ENCODE data around the gene RAB27B.

RAB27B gene

GRCh38 chr18:54899500-54899899 is 71.2 kb downstream of the RAB27B start:
- no peak for TF ChIP-seq CTCF (IDR thresholded peaks at IDR 0.05; ENCODE audit: low read depth, low read length)

GRCh38 chr18:54900290-54900689 is 72.0 kb downstream of the RAB27B start:
- H3K4me3 ChIP-seq (replicated peaks in 1 of 2; ENCODE audit: low read depth in 2 of 2, low read length in 2 of 2), result no peak overlapping the region
- DNase-seq (ENCODE audit: low read depth in 2 of 2), result no peak
- TF ChIP-seq CTCF (IDR thresholded peaks at IDR 0.05; ENCODE audit: low read depth, low read length), result no peak

More at GRCh38 chr18:54899500-54899899, 71.2 kb downstream of the RAB27B start:
- no peak for DNase-seq (ENCODE audit: low read depth in 2 of 2)
- H3K4me3 ChIP-seq (replicated peaks in 1 of 2; ENCODE audit: low read depth in 2 of 2, low read length in 2 of 2), result no peak overlapping the region

GRCh38 chr18:54904581-54904980 is 76.3 kb downstream of the RAB27B start:
- no peak for TF ChIP-seq CTCF (IDR thresholded peaks at IDR 0.05; ENCODE audit: low read depth, low read length)
- no peak overlapping the region for H3K4me3 ChIP-seq (replicated peaks in 1 of 2; ENCODE audit: low read depth in 2 of 2, low read length in 2 of 2)
- no peak for DNase-seq (ENCODE audit: low read depth in 2 of 2)

GRCh38 chr18:54905629-54906028 is 77.4 kb downstream of the RAB27B start:
- no peak for TF ChIP-seq CTCF (IDR thresholded peaks at IDR 0.05; ENCODE audit: low read depth, low read length)
- DNase-seq (ENCODE audit: low read depth in 2 of 2), result no peak
- H3K4me3 ChIP-seq (replicated peaks in 1 of 2; ENCODE audit: low read depth in 2 of 2, low read length in 2 of 2), result no peak overlapping the region

- no peak overlapping the region for H3K4me3 ChIP-seq (replicated peaks in 1 of 2; ENCODE audit: low read depth in 2 of 2, low read length in 2 of 2)
- no peak for TF ChIP-seq CTCF (IDR thresholded peaks at IDR 0.05; ENCODE audit: low read depth, low read length)
- DNase-seq (ENCODE audit: low read depth in 2 of 2), result peak in 1 of 2 donors; percentile 46
Observed at GRCh38 chr18:54906331-54907185, 78.3 kb downstream of the RAB27B start.

GRCh38 chr18:54909538-54909937 is 81.3 kb downstream of the RAB27B start:
- H3K4me3 ChIP-seq (replicated peaks in 1 of 2; ENCODE audit: low read depth in 2 of 2, low read length in 2 of 2), result no peak overlapping the region
- DNase-seq (ENCODE audit: low read depth in 2 of 2), result no peak
- TF ChIP-seq CTCF (IDR thresholded peaks at IDR 0.05; ENCODE audit: low read depth, low read length), result no peak

Measured in cardiac fibroblast (primary cell).